Choroid plexus epithelial cell (primary cell): ENCODE data around the gene GPC1.

Experiments
- DNase-seq: peaks from one replicate; pipeline ENCODE4 v3.0.0-alpha.2; 2010; ENCODE audit warnings: low read depth
- H3K4me3 ChIP-seq: 2 replicates; pipeline ENCODE4 v1.5.1; 2011; ENCODE audit warnings: low read depth, mild to moderate bottlenecking, control low read depth, low read length, moderate library complexity
- TF ChIP-seq, protein P1 (sequence below): conservative IDR thresholded peaks from 2 replicates; pipeline ENCODE4 v1.5.1; 2011; ENCODE audit warnings: low read depth, mild to moderate bottlenecking, control low read depth, inconsistent platforms, low read length, moderate library complexity

Gene GPC1

GRCh38 chr2:240478346-240479110 is 43.1 kb downstream of the GPC1 start:
- H3K4me3 ChIP-seq: no peak overlapping the region
- DNase-seq: no peak
- TF ChIP-seq, protein P1, sequence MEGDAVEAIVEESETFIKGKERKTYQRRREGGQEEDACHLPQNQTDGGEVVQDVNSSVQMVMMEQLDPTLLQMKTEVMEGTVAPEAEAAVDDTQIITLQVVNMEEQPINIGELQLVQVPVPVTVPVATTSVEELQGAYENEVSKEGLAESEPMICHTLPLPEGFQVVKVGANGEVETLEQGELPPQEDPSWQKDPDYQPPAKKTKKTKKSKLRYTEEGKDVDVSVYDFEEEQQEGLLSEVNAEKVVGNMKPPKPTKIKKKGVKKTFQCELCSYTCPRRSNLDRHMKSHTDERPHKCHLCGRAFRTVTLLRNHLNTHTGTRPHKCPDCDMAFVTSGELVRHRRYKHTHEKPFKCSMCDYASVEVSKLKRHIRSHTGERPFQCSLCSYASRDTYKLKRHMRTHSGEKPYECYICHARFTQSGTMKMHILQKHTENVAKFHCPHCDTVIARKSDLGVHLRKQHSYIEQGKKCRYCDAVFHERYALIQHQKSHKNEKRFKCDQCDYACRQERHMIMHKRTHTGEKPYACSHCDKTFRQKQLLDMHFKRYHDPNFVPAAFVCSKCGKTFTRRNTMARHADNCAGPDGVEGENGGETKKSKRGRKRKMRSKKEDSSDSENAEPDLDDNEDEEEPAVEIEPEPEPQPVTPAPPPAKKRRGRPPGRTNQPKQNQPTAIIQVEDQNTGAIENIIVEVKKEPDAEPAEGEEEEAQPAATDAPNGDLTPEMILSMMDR: no peak

- no peak for DNase-seq
- TF ChIP-seq, protein P1: no peak
- H3K4me3 ChIP-seq: no peak overlapping the region
Observed at GRCh38 chr2:240479111-240479501, 43.6 kb downstream of the GPC1 start.

DNA sequence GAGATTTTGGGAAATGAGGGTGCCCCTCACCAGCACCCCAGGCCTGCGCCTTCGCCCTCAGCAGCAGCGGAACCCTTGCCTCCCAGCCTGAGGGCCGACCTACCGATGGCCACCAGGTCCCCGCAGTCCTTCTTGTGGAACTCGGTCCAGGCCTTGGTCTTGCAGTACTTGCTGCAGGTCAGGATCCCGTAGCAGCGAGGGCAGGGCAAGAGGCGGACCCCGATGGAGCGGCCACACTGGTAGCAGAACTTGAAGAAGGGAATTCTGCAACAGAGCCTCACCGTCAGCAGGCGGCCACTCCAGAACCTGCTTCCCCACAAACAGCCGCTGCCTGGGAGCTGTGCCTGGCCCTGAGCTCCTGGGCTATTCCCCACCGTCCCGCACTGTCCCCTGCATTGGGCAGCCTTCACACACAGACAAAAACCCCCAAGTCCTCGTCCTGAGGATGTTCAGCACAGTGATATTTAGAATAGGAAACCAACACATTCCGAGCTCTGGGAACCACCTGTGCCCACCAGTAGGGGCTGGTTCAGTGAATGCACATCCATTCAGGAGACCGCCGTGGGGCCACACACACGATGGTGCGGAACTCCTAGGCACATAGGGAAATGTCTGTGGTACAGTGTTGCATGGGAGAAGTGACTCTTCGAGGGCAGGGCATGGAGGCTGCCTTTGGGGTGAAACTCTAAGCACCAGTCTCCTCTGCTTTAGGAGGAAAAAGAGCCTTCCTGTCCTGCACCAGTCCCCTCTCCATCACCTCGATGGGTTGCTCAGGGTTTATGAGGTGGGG is 45.6 kb downstream of the GPC1 start:
- no peak overlapping the region for H3K4me3 ChIP-seq
- DNase-seq: no peak
- TF ChIP-seq, protein P1: no peak

DNA sequence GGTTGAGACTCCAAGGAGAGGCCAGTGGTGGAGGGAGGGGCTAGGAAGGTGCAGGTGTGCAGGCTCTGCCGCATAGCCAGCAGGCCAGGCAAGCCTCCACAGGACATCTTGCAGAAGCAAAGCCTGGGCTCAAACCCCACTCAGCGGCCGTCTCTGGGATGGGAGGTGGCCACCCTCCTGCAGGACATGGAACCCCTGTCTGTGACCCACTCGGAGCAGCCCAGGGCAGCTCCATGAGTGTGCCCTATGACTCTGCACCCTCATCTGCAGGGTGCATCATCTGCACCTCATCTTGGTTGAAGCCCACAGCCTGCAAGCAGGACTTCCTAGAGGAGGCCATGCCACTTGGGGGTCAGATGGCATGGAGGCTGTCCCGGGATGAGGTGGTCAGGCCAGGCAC is 46.3 kb downstream of the GPC1 start:
- H3K4me3 ChIP-seq: no peak overlapping the region
- TF ChIP-seq, protein P1: no peak
- no peak for DNase-seq

GRCh38 chr2:240482141-240482540 is 46.7 kb downstream of the GPC1 start:
- no peak overlapping the region for H3K4me3 ChIP-seq
- TF ChIP-seq, protein P1: no peak
- no peak for DNase-seq

GRCh38 chr2:240491483-240491882 is 56.0 kb downstream of the GPC1 start:
- TF ChIP-seq, protein P1: no peak

More at GRCh38 chr2:240491483-240491882, 56.0 kb downstream of the GPC1 start:
- DNase-seq: no peak
- H3K4me3 ChIP-seq: no peak overlapping the region
